Measurements from ENCODE around the gene FLOT1. TPM values are rescaled to one million over a fixed set of nuclear protein-coding genes. Genes with fewer than 3 reads are reported as not detected.
A peak's percentile ranks its signal among the peaks of the same experiment; 100 is the strongest.

Gene FLOT1
- total RNA-seq, 1 donor, result 101 TPM

DNA sequence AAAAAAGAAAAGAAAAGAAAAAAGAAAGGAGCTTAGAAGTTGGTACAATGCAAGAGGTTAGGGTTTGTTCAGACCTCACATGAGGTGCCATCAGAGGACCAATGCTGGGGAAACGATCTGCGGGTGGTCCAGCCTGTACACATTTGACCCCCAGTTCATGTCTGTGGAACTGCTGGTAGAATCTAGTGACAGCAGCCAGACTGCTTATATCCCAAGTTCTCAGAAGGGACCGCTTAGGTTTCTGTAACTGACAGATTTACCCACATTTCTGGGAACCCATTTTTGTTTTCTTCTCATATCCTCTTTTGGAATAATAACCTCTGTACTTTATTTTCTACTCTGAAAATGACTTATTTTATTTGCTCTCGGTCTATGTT is 60.7 kb downstream of the FLOT1 start:
- Histone ChIP-seq H3K4me3 (ENCODE audit: insufficient read depth, low read length) (peak overlapping the region; percentile 96), H2AFZ (ENCODE audit: low read length) (no peak overlapping the region), H3K27me3 (ENCODE audit: insufficient read depth, low read length) (no peaks in the 10 kb centered on the region), H3K36me3 (ENCODE audit: insufficient read depth, low read length) (peaks cover 62% of the 10 kb centered on the region), H3K4me1 (ENCODE audit: insufficient read depth, low read length) (peaks cover 48% of the 10 kb centered on the region), H3K79me2 (ENCODE audit: insufficient read depth, low read length) (peaks cover 92% of the 10 kb centered on the region), H4K20me1 (ENCODE audit: insufficient read depth, low read length) (peaks cover 77% of the 10 kb centered on the region), H3K27ac (ENCODE audit: low read depth, low read length) (peak overlapping the region; percentile 78), H3K4me2 (ENCODE audit: insufficient read depth, low read length) (peak overlapping the region; percentile 96), H3K9me3 (ENCODE audit: low read depth, low read length) (no peaks in the 10 kb centered on the region)
- no peak for DNase-seq (ENCODE audit: insufficient read length, low spot score, missing footprints)
- TF ChIP-seq, protein P1, sequence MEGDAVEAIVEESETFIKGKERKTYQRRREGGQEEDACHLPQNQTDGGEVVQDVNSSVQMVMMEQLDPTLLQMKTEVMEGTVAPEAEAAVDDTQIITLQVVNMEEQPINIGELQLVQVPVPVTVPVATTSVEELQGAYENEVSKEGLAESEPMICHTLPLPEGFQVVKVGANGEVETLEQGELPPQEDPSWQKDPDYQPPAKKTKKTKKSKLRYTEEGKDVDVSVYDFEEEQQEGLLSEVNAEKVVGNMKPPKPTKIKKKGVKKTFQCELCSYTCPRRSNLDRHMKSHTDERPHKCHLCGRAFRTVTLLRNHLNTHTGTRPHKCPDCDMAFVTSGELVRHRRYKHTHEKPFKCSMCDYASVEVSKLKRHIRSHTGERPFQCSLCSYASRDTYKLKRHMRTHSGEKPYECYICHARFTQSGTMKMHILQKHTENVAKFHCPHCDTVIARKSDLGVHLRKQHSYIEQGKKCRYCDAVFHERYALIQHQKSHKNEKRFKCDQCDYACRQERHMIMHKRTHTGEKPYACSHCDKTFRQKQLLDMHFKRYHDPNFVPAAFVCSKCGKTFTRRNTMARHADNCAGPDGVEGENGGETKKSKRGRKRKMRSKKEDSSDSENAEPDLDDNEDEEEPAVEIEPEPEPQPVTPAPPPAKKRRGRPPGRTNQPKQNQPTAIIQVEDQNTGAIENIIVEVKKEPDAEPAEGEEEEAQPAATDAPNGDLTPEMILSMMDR (IDR thresholded peaks at IDR 0.05; ENCODE audit: extremely low read depth, low read depth, low read length), result no peak

DNA sequence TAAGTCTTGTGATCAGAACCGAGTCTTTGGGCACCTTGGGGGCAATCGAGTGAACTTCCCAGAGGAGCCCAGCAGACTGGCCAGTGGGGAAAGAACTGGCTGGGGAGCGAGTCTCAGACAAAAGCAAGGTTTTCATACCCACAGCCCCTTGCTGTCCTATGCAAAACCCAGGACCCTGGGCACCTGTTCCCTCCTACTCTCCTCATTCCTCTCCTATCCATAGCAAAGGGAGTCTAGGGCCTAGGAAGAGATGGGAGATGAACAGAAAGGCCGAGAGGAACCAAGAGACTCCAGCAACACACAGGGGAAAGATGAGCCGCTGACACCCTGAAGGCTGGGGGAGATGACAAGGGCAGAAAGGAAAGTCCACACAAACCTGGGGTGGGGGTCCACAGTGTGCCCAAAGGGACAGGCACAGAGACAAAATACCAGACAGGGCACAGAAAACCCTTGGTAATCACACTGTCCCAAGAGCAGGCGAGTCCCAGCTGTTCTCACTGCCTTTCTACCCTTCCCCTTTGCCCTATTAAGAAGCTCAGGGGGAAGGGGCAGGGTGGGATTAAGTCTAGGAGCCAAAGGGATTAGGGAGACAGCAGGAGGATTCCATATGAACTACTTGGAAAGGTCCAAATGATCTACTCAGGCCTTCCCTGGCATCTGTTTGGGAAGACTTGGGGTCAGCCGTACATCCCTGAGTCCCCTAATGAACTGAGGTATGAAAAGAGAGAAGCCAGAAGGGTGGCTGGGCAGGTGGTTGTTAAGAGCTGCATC is 62.5 kb downstream of the FLOT1 start:
- peak; percentile 65 for DNase-seq (ENCODE audit: insufficient read length, low spot score, missing footprints)
- TF ChIP-seq, protein P1 (IDR thresholded peaks at IDR 0.05; ENCODE audit: extremely low read depth, low read depth, low read length), result no peak
- no peaks in the 10 kb centered on the region for H3K27me3 ChIP-seq (ENCODE audit: insufficient read depth, low read length)
- H3K4me1 ChIP-seq (ENCODE audit: insufficient read depth, low read length), result peaks cover 43% of the 10 kb centered on the region
- peak overlapping the region; percentile 45 for H3K27ac ChIP-seq (ENCODE audit: low read depth, low read length)
- peaks cover 71% of the 10 kb centered on the region for H3K36me3 ChIP-seq (ENCODE audit: insufficient read depth, low read length)
- peaks cover 80% of the 10 kb centered on the region for H3K79me2 ChIP-seq (ENCODE audit: insufficient read depth, low read length)
- H3K9me3 ChIP-seq (ENCODE audit: low read depth, low read length), result no peaks in the 10 kb centered on the region
- H2AFZ ChIP-seq (ENCODE audit: low read length), result no peak overlapping the region
- peaks cover 68% of the 10 kb centered on the region for H4K20me1 ChIP-seq (ENCODE audit: insufficient read depth, low read length)
- H3K4me3 ChIP-seq (ENCODE audit: insufficient read depth, low read length), result peak overlapping the region; percentile 48
- peak overlapping the region; percentile 96 for H3K4me2 ChIP-seq (ENCODE audit: insufficient read depth, low read length)

DNA sequence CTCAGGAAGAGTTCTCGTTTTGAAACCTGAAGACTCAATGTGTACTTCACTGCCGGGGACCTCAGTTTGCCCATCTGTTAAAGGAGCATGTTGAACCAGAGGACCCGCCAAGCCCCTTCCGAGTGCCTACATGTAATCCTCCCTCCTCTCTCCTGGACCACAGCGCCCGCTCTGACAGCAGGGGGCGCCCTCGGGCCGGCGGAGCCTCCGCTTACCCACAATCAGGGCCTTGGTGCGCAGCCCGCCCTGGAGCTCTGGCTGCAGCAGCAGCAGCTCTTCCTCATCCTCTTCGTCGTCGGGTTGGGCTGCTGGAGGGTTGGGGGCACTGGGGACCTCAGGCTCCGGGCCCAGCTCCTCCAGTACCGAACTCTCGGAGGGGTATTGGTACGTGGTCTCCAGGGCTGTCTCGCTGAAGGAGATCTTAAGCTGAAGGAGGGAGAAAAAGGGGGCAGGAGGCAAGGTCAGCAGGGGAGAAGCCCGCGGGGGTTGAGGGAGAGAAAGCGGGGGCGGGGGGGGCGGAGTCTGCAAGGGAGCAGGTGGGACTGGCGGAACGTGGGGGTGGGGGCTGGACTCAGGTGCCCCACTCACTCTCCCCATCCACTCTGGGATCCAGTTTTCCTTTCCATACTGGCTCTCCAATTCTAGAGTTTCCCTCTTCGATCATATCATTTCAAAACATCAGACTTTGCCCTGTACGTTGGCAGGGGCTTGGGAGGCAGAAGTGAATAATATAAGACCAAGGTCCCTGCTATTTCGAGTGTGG is 63.3 kb downstream of the FLOT1 start:
- H4K20me1 ChIP-seq (ENCODE audit: insufficient read depth, low read length), result peaks cover 62% of the 10 kb centered on the region
- peaks cover 72% of the 10 kb centered on the region for H3K79me2 ChIP-seq (ENCODE audit: insufficient read depth, low read length)
- H3K4me3 ChIP-seq (ENCODE audit: insufficient read depth, low read length), result peak overlapping the region; percentile 48

More for the DNA sequence above, 63.3 kb downstream of the FLOT1 start:
- DNase-seq (ENCODE audit: insufficient read length, low spot score, missing footprints), result peak; percentile 95
- Histone ChIP-seq H3K9me3 (ENCODE audit: low read depth, low read length) (no peaks in the 10 kb centered on the region), H3K27ac (ENCODE audit: low read depth, low read length) (peak overlapping the region; percentile 45), H3K27me3 (ENCODE audit: insufficient read depth, low read length) (no peaks in the 10 kb centered on the region), H2AFZ (ENCODE audit: low read length) (no peak overlapping the region), H3K36me3 (ENCODE audit: insufficient read depth, low read length) (peaks cover 68% of the 10 kb centered on the region), H3K4me1 (ENCODE audit: insufficient read depth, low read length) (peaks cover 40% of the 10 kb centered on the region), H3K4me2 (ENCODE audit: insufficient read depth, low read length) (peak overlapping the region; percentile 96)
- TF ChIP-seq, protein P1 (IDR thresholded peaks at IDR 0.05; ENCODE audit: extremely low read depth, low read depth, low read length), result peak; percentile 85

Small RNA genes lying within 50 kb of the gene (small RNA-seq; reads per million reads assigned to genes)
- not detected for gene RF00019
- not detected for gene RN7SL353P

Other genes starting within 250 kb of the FLOT1 start
- gene GNL1, start 186.2 kb downstream of the FLOT1 start, total RNA-seq, result 56.5 and 64.8 TPM in 2 replicates
- 6.8 and 7.2 TPM in 2 replicates for gene PRR3, start 185.4 kb downstream of the FLOT1 start, total RNA-seq
- 37.3 and 37.4 TPM in 2 replicates for gene ABCF1, start 171.2 kb downstream of the FLOT1 start, total RNA-seq
- gene PPP1R10, start 125.4 kb downstream of the FLOT1 start, total RNA-seq, result 29.0 and 37.4 TPM in 2 replicates
- gene MRPS18B, start 124.8 kb downstream of the FLOT1 start, total RNA-seq, result 67.3 and 83.4 TPM in 2 replicates
- 4.4 and 4.7 TPM in 2 replicates for gene ATAT1, start 115.8 kb downstream of the FLOT1 start, total RNA-seq
- gene C6orf136, start 95.6 kb downstream of the FLOT1 start, total RNA-seq, result 4.7 and 6.2 TPM in 2 replicates
- gene DHX16, start 69.7 kb downstream of the FLOT1 start, total RNA-seq, result 25.6 and 26.1 TPM in 2 replicates
- gene PPP1R18, start 56.0 kb downstream of the FLOT1 start, total RNA-seq, result 62.6 and 63.9 TPM in 2 replicates
- 2.9 and 3.3 TPM in 2 replicates for gene NRM, start 51.7 kb downstream of the FLOT1 start, total RNA-seq
- 5.1 and 5.3 TPM in 2 replicates for gene MDC1, start 25.4 kb downstream of the FLOT1 start, total RNA-seq
- 509 and 605 TPM in 2 replicates for gene TUBB, start 22.3 kb downstream of the FLOT1 start, total RNA-seq
- gene IER3, start 1.9 kb upstream of the FLOT1 start, total RNA-seq, result 29.5 and 54.6 TPM in 2 replicates
- 13.0 and 22.4 TPM in 2 replicates for gene DDR1, start 141.8 kb upstream of the FLOT1 start, total RNA-seq
- gene GTF2H4, start 165.5 kb upstream of the FLOT1 start, total RNA-seq, result 8.8 and 10.9 TPM in 2 replicates
- gene VARS2, start 171.6 kb upstream of the FLOT1 start, total RNA-seq, result 14.5 and 15.6 TPM in 2 replicates
- gene SFTA2, start 189.5 kb upstream of the FLOT1 start, total RNA-seq, result not detected in 2 replicates
- gene MUCL3, start 198.3 kb upstream of the FLOT1 start, total RNA-seq, result not detected in 2 replicates
- gene MUC21, start 241.0 kb upstream of the FLOT1 start, total RNA-seq, result not detected in 2 replicates

All from osteoblast (primary cell).